Ammon's horn (tissue), 1 donor: ENCODE data around the gene C9orf78.
"Not testable (repeated sequence)": the region's sequence is repeated elsewhere in the genome, so short reads cannot be mapped to it uniquely, and the experiment has no call there.

Source experiments
- DNase-seq: peaks from one replicate; pipeline ENCODE4 v3.0.0-alpha.2; 2016; ENCODE audit warnings: low spot score

Gene C9orf78

DNA sequence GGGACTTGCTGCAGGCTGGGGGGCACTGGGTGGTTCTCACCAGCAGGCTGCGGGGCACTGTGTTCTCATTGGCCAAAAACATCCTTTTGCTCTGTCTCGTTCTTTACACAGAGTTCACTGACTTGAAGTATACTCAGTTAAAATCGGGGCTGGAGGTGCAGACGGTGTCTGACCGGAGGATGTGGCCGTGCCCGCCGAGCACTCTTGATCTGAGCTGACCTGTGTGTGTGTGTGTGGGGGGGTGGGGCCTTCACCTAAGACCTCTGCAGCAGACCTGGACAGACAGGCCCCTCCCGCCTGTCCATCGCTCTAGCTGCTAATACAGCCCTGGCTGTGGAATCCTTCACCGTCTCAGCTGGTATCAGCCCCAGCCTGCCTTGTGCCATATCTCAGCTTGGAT is 25.0 kb downstream of the C9orf78 start:
- no peak for DNase-seq

DNA sequence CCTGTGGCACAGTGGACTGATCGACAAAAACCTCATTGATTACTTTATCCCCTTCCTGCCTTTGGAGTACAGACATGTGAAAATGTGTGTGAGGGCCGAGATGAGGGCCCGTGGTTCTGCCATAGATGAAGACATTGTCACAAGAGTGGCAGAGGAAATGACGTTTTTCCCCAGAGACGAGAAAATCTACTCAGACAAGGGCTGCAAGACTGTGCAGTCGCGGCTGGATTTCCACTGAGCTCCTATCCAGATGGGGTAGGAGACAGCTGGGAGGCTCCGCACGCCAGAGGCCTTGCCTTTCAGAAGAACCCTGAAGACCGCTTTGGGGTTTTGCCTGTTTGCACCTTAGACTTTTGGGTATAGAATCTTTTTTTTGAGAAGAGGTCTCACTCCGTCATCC is 25.7 kb downstream of the C9orf78 start:
- no peak for DNase-seq

DNA sequence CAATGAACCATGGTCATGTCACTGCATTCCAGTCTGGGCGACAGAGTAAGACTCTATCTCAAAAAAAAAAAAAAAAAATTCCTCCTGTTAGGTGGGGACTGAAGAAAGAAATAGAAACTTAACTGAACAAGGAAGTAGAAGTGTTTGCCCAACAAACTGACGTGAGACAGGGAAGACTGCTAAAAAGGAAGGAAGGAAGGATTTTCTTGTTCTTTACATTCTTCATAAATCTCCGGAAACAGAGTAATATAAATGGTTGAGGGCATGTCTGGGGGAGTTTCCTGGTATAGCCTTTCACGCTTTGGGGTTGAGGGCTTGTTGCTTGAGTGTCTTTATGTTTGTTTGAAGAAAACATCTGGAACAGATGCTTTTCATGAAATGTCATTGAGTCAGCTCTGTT is 29.0 kb downstream of the C9orf78 start:
- DNase-seq = no peak

DNA sequence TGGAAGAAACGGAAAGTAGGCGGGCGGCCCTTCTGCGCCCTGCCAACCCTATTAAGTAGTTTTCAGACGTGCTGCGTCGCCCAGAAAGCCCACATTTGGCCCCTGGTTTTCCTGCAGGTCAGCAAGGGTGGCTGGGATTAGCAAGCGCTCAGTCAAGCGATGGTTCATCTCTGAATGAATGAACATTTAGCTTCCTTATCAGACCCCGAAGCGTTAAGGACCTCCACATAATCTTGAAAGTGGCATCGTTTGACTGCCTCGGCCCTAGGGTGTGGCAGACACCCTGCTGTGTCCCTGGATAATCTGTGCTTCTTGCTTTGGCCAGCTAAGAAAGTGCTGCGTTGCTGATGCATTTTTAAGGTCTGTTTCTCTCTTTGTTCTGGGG is 31.4 kb downstream of the C9orf78 start:
- DNase-seq = no peak

DNA sequence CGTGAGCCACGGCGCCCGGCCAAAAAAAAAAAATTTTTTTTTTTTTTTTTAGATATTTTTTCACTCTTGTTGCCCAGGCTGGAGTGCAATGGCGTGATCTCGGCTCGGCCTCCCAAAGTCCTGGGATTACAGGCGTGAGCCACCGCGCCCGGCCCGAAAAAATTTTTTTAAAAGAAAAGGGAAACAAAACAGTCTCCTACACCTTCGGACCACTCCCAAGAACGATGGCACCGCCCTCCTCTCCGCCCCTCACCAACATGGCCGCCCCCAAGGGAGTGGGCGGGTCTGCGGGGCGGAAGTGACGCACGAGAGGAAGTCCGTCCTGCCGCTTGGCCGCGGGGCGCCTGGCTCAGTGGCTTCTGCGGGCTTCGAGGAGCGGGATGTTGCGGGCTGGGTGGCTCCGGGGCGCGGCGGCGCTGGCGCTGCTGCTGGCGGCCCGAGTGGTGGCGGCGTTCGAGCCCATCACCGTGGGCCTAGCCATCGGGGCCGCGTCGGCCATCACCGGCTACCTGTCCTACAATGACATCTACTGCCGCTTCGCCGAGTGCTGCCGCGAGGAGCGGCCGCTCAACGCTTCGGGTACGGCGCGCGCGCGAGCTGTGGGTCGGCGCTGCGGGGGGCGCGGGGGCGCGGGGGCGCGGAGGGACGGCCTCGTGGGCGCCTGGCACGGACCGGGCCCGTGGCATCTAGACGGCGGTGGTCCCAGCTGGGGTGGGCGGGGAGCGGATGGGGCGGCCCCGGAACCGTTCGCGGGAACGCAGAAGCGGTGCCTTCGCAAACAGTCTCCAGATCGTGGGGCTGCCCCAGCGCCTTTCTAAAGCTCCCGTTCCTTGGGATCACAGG is 32.0 kb downstream of the C9orf78 start, which contains the start of gene TOR1B:
TOR1B (plus strand) TSS at position 352 of the 843 bp plus-strand sequence; CDS start at position 381, 29 bp downstream.
- peak; percentile 97 for DNase-seq

DNA sequence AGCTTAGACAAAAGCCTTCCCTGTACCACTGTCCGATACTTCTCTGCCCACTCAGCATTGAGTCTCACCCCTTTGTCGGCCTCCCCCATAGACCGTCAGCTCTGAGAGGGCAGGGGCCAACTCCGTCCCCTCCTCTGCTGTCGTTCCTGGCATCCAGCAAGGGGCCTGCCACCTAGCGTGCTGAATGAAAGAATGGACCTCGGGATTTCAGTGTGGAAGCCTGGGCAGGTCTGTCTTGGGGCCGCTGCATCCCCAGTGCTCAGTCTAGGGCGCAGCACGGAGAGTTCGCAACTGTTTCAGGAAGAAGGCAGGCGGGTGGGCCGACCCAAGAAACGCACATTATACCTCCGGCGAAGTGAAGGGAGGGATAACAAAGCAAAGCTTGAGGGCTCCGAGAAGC is 33.6 kb downstream of the C9orf78 start:
- DNase-seq = no peak

GRCh38 chr9:129798973-129799372 is 36.1 kb downstream of the C9orf78 start:
- no peak for DNase-seq

DNA sequence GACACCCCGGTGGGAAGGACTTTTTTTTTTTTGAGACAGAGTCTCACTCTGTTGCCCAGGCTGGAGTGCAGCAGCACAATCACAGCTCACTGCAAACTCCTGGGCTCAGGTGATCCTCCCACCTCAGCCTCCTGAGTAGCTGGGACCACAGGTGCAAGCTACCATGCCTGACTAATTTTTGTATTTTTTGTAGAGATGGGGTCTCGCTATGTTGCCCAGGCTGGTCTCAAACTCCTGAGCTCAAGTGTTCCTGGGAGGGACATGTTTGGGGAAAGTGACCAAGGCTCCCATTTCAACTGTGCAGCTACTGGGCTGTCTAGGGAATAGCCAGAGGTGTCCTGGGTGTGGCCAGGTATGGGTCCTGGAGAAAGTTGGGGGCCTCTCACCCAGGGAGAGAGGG is 39.0 kb downstream of the C9orf78 start:
- not testable (repeated sequence) for DNase-seq

DNA sequence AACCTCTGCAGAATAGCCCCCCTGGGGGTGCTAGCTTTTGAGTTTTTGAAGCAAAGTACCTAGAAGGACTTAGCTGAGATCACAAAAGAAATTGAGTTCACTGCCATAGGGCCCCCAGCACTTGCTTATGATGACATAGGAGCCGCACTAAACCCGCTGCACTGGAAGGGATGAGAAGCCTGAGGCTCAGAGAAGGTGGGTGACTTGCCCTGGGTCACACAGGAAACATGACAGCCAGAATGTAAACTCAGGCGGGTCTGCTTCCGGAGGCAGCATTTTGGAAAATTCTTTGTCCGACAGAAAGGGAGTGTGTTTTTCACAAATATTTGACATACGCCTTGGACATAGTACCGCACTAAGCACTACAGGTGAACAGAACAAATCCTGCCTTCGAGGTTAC is 40.5 kb downstream of the C9orf78 start:
- no peak for DNase-seq

DNA sequence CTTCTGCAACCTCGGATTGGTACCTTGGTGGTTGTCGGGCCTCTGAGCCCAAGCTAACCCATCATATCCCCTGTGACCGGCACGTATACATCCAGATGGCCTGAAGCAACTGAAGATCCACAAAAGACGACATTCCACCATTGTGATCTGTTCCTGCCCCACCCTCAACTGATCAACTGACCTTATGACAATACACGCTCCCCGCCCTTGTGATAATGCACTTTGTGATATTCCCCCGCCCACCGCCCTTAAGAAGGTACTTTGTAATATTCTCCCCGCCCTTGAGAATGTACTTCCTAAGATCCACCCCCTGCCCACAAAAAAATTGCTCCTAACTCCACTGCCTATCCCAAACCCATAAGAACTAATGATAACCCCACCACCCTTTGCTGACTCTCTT is 48.6 kb downstream of the C9orf78 start:
- DNase-seq = no peak

DNA sequence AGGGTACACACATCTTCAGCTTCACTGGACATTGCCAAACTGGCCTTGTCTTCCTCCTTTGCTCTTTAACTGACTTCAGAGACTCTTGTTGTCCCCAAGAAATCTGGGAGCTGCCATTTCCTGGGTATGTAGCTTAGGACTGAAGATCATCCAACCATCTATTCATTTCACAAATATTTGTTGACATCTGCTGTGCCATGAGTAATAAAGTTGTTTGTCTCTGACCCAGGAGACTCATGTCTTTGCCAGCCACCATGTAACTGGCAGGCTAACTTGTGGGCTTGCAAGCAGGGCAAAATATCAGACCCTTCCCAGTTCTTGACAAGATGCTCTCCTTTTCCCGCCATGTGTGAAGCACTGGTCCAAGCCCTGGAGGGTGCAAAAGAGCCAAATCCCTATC is 49.2 kb downstream of the C9orf78 start:
- DNase-seq = no peak

GRCh38 chr9:129784970-129785369 is 50.1 kb downstream of the C9orf78 start:
- not testable (repeated sequence) for DNase-seq

GRCh38 chr9:129783516-129784361 is 51.3 kb downstream of the C9orf78 start:
- peak; percentile 67 for DNase-seq

GRCh38 chr9:129781981-129782380 is 53.1 kb downstream of the C9orf78 start:
- no peak for DNase-seq

GRCh38 chr9:129781131-129781530 is 53.9 kb downstream of the C9orf78 start:
- no peak for DNase-seq

DNA sequence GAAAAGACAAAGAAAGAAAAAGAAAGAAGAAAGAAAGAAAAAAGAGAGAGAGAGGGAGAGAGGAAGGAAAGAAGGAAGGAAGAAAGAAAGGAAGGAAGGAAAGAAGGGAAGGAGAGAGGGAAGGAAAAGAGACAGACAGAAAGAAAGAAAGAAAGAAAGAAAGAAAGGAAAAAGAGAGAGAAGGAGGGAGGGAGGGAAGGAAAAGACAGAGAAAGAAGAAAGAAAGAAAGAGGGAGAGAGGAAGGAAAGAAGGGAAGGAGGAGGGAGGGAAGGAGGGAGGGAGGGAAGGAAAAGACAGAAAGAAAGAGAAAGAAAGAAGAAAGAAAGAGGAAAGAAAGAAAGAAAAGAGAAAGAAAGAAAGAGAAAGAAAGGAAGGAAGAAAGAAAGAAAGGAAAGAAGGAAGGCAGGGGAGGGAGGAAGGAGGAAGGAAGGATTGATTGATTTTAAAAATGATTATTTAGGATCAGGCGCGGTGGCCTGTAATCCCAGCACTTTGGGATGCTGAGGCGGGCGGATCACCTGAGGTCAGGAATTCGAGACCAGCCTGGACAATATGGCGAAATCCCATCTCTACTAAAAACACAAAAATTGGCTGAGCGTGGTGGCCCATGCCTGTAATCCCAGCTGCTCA is 55.4 kb downstream of the C9orf78 start:
- DNase-seq = no peak

DNA sequence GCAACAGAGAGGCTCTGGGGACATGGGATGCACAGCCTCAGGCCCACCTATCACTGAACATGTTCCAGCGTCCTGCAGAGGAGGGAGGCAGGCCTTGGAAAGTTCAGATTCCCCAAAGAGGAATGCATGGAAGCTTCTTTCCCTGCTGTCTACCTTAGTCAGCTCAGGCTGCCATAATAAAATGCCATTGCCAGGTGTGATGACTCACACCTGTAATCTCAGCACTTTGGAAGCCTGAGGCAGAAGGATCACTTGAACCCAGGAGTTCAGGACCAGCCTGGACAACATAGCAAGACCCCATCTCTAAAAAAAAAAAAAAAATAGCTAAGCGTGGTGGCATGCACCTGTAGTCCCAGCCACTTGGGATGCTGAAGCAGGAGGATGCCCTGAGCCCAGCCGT is 56.6 kb downstream of the C9orf78 start:
- DNase-seq = no peak

DNA sequence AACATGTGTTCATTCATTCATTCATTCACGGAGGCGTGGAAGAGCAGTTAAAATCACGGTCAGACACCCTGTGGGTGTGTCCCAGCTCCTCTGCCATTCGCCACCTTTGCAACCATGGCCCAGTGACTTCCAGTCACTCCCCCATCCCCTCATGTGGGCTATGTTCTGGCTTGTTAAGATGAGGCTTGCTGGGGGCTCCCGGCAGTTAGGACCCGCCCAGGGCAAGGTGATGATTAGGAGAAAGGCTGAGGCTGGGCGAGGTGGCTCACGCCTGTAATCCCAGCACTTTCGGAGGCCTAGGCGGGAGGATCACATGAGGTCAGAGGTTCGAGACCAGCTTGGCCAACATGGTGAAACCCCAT is 57.3 kb downstream of the C9orf78 start:
- DNase-seq = no peak
